PFSK-1 (cell line): Measurements from ENCODE around the gene PIP4K2A.

Source experiments
- FOXP2 ChIP-seq: optimal IDR thresholded peaks from 2 replicates; pipeline ENCODE3; 2011; ENCODE audit warnings: borderline replicate concordance, control low read depth, inconsistent platforms; ENCODE audit not compliant: insufficient read depth; ENCODE audit errors: extremely low read length, extremely low read depth
- POLR2AphosphoS5 ChIP-seq: IDR thresholded peaks from 2 replicates; pipeline ENCODE4 v1.6.1; 2012; ENCODE audit warnings: low read depth, mild to moderate bottlenecking, control low read depth, low read length, moderate library complexity
- REST ChIP-seq, 2 experiments: IDR thresholded peaks; 2 replicates each; pipeline versions ENCODE4 v1.6.1 to v1.8.0; 2011 to 2012; ENCODE audit warnings: low read depth in 2 of 2, low read length in 2 of 2, control low read depth in 1 of 2, inconsistent platforms in 1 of 2, mild to moderate bottlenecking in 1 of 2, moderate library complexity in 1 of 2; ENCODE audit not compliant: insufficient read depth in 1 of 2
- SIN3A ChIP-seq: IDR thresholded peaks from 2 replicates; pipeline ENCODE4 v1.6.1; 2012; ENCODE audit warnings: mild to moderate bottlenecking, low read length, moderate library complexity, borderline replicate concordance; ENCODE audit not compliant: insufficient read depth
- TAF1 ChIP-seq: IDR thresholded peaks from 2 replicates; pipeline ENCODE4 v1.6.1; 2012; ENCODE audit warnings: low read length, control low read depth, borderline replicate concordance; ENCODE audit not compliant: insufficient read depth

Gene PIP4K2A

DNA sequence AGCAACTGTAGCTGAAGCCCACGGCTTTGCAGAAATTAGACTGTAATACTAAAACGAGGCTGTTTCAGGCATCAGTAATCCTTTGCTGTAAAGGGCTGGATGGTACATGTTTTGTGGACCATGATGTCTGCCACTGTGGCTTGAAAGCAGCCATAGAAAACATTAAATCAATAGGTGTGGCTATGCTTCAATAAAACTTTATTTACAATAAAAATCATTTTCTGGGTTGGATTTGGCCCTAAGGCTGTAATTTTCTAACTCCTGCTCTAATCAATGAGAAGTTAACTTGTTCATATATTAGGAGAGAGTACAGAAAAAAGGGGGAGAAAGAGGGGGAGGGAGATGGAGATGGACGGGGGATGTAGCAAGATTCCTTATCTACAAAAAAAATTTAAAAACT is 183.4 kb downstream of the PIP4K2A start:
- TF ChIP-seq FOXP2 (no peak), POLR2AphosphoS5 (no peak), TAF1 (no peak), REST (IDR thresholded peaks at IDR 0.05; ENCODE audit: insufficient read depth in 1 of 2, low read depth in 2 of 2, low read length in 2 of 2) (no peak), SIN3A (no peak)

DNA sequence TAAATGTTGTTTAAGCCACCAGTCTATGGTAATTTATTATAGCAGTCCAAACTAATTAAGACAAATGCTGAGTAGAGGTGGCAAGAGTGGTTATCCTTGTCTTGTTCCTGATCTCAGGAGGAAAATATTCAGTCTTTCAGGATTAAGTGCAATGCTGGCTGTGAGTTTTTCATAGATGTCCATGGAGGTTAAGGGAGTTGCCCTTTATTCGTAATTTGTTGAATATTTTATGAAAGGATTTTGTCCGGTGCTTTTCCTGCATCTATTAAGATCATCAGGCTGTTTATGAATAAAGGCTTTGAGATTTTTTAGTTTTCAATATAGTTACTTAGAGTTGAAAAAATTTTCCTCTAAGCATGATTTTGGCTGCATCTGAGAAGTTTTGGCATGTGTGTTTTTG is 186.9 kb downstream of the PIP4K2A start:
- TF ChIP-seq FOXP2 = no peak
- TF ChIP-seq SIN3A = no peak
- no peak for TF ChIP-seq REST (IDR thresholded peaks at IDR 0.05; ENCODE audit: insufficient read depth in 1 of 2, low read depth in 2 of 2, low read length in 2 of 2)
- no peak for TF ChIP-seq POLR2AphosphoS5
- no peak for TF ChIP-seq TAF1

GRCh38 chr10:22518167-22518724 is 196.1 kb downstream of the PIP4K2A start:
- no peak for TF ChIP-seq FOXP2
- no peak for TF ChIP-seq TAF1
- no peak for TF ChIP-seq POLR2AphosphoS5
- no peak for TF ChIP-seq REST (IDR thresholded peaks at IDR 0.05; ENCODE audit: insufficient read depth in 1 of 2, low read depth in 2 of 2, low read length in 2 of 2)
- TF ChIP-seq SIN3A = no peak

DNA sequence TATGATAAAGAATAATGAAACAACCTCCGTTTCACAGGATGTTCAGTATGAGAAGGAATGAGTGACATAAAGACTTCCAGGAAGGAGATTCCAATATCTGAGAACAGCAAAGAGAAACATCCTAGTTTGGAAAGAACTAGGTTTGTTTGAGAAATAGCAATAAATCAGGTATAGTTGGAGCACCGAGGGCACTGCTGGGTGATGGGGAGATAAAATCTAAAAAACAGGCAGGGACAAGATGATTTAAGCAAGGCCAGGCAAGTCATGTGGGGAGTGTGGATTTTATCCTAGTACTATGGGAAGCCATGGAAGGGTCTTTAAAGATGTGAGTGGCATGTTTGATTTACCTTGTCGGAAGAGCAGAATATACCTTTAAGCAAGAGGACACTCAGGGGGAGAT is 199.4 kb downstream of the PIP4K2A start:
- TF ChIP-seq SIN3A (no peak), POLR2AphosphoS5 (no peak), TAF1 (no peak)

DNA sequence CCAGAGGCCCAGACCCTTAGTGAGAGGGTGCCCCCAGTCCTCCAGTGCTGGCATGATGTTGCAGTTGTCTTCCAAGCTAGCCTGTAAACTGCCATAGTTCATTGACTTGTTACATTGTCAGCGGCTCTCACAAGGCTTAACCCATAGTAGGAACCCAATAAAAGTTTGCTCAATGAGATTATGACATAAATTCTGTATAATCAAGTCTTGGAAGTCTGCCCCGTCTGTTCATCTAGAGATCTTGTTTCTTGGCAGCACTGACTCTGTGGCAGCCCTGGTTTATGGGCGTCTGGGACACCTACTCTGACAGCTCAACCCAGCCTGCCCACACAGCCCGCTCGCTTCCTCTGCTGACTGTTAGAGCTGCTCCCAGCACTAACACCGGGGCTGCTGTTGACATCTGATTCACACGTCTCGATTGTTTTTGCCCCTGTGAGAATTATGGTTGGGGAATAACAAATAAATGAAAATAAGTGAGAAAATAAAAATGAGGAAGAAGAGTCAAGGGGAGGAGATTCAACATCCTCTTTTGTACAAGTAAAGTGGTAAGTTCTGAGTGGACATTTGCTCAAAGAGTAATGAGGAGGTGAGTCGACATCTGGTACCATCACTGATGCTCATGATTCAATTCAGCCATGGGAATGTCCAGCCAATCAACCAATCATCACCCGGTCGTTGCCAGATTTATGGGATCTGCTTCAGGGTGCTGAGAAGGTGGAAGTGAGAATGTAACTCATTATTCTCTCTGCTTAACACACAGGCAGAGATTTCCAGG is 208.3 kb downstream of the PIP4K2A start:
- TF ChIP-seq FOXP2 (no peak), SIN3A (no peak), REST (IDR thresholded peaks at IDR 0.05; ENCODE audit: insufficient read depth in 1 of 2, low read depth in 2 of 2, low read length in 2 of 2) (no peak), TAF1 (no peak), POLR2AphosphoS5 (no peak)
